Neutrophil (primary cell): ENCODE measurements around the gene HTD2.
"Not testable (repeated sequence)": the region's sequence is repeated elsewhere in the genome, so short reads cannot be mapped to it uniquely, and the experiment has no call there.

Experiments
- H3K27ac ChIP-seq: fragments of 200-600 bp; sonication (generic); 2 replicates; pipeline ENCODE4 v1.5.1; 2016; ENCODE audit warnings: mild to moderate bottlenecking, moderate library complexity
- H3K27me3 ChIP-seq: fragments of 200-600 bp; sonication (generic); 2 replicates; pipeline ENCODE4 v1.6.0; 2016; ENCODE audit warnings: mild to moderate bottlenecking
- H3K36me3 ChIP-seq: fragments of 200-600 bp; sonication (generic); 2 replicates; pipeline ENCODE4 v1.5.1; 2017
- H3K4me1 ChIP-seq, 2 experiments: fragments of 200-600 bp in 1 of 2; sonication (generic) in 1 of 2; 1 replicate in 1 of 2; 2 replicates in 1 of 2; pipeline versions ENCODE4 v1.5.1 to v1.6.1; 2013 to 2016; ENCODE audit warnings: low read depth in 1 of 2, low read length in 1 of 2, mild to moderate bottlenecking in 1 of 2, moderate library complexity in 1 of 2; ENCODE audit not compliant: control insufficient read depth in 1 of 2, insufficient read depth in 1 of 2
- H3K4me3 ChIP-seq, 2 experiments: fragments of 200-600 bp in 1 of 2; sonication (generic) in 1 of 2; 1 replicate in 1 of 2; 2 replicates in 1 of 2; pipeline ENCODE4 v1.5.1; 2013 to 2016; ENCODE audit warnings: low read depth in 1 of 2, low read length in 1 of 2, mild to moderate bottlenecking in 1 of 2, moderate library complexity in 1 of 2
- H3K9me3 ChIP-seq: fragments of 200-600 bp; sonication (generic); 2 replicates; pipeline ENCODE4 v1.5.1; 2016
- TF ChIP-seq, protein P1 (sequence below): fragments of 200-600 bp; sonication (generic); IDR thresholded peaks from 2 replicates; pipeline ENCODE4 v1.5.1; 2016; ENCODE audit warnings: antibody characterized with exemption

Gene HTD2

DNA sequence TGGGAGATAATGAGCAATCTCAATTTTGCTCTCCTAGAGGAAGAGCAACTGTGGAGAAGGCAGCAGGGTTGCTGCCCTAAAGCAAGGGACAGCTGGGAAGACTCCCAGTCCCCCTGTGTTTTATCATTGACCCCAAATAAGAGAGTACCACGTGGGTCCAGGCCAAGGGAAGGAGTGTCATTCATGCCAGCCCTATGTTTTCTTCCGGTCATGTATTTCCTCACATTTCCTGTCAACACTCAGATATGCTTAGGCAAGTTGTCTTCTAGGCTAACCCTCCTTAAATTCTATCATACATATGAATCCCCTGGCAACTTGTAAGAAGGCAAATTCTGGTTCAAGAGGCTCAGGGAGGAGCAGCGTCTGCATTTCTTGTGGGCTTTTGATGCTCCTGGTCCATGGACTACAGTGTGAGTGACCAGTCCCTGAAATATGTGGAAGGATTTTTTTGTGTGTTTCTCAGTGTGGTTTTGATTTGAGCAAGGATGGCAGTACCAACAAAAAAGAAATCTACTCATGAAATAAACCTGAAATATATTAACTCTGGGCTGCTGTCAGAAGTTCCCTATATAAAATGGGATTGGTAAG is 32.2 kb upstream of the HTD2 start:
- H3K27me3 ChIP-seq, result no peaks in the 10 kb centered on the region
- peak overlapping the region; percentile 63 for H3K27ac ChIP-seq
- TF ChIP-seq, protein P1, sequence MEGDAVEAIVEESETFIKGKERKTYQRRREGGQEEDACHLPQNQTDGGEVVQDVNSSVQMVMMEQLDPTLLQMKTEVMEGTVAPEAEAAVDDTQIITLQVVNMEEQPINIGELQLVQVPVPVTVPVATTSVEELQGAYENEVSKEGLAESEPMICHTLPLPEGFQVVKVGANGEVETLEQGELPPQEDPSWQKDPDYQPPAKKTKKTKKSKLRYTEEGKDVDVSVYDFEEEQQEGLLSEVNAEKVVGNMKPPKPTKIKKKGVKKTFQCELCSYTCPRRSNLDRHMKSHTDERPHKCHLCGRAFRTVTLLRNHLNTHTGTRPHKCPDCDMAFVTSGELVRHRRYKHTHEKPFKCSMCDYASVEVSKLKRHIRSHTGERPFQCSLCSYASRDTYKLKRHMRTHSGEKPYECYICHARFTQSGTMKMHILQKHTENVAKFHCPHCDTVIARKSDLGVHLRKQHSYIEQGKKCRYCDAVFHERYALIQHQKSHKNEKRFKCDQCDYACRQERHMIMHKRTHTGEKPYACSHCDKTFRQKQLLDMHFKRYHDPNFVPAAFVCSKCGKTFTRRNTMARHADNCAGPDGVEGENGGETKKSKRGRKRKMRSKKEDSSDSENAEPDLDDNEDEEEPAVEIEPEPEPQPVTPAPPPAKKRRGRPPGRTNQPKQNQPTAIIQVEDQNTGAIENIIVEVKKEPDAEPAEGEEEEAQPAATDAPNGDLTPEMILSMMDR, result no peak
- peaks cover 6 to 13% of the 10 kb centered on the region in 2 experiments for H3K4me1 ChIP-seq
- H3K4me3 ChIP-seq, result no peak overlapping the region
- no peaks in the 10 kb centered on the region for H3K36me3 ChIP-seq
- H3K9me3 ChIP-seq, result no peaks in the 10 kb centered on the region

DNA sequence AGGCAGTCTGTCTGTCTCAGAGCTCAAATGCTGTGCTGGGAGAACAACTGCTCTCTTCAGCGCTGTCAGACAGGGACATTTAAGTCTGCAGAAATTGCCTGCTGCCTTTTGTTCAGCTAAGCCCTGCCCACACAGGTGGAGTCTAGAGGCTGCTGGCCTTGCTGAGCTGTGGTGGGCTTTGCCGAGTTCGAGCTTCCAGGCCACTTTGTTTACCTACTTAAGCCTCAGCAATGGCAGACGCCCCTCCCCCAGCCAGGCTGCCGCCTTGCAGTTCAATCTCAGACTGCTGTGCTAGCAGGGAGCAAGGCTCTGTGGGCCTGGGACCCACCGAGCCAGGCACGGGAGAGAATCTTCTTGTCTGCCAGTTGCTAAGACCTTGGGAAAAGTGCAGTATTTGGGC is 25.3 kb upstream of the HTD2 start:
- H3K4me1 ChIP-seq, result no peaks in the 10 kb centered on the region
- no peak overlapping the region for H3K27ac ChIP-seq
- TF ChIP-seq, protein P1, result no peak
- H3K36me3 ChIP-seq, result no peaks in the 10 kb centered on the region
- no peaks in the 10 kb centered on the region for H3K9me3 ChIP-seq
- no peak overlapping the region for H3K4me3 ChIP-seq
- no peaks in the 10 kb centered on the region for H3K27me3 ChIP-seq

DNA sequence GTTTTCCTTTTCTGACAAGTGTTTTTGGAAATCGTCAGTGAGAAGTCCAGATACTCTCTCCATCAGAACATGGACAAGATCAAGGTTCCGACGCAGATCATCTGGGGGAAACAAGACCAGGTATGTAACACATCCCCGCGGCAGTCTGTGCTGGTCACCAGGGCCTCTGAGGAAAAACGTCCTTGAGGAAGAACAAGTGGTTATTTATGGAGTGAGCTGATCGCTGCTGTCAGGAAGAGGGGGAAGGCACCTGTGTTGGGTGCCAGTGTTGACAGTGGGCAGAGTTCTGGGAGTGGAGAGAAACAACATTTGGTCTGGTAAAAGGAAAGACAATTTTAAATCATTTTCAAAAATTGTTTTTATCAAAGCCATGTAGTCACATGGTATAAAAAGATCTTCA is 21.0 kb upstream of the HTD2 start:
- Histone ChIP-seq H3K4me3 (no peak overlapping the region), H3K4me1 (no peaks in the 10 kb centered on the region), H3K27me3 (no peaks in the 10 kb centered on the region), H3K36me3 (no peaks in the 10 kb centered on the region), H3K9me3 (no peaks in the 10 kb centered on the region), H3K27ac (no peak overlapping the region)
- TF ChIP-seq, protein P1, result no peak

DNA sequence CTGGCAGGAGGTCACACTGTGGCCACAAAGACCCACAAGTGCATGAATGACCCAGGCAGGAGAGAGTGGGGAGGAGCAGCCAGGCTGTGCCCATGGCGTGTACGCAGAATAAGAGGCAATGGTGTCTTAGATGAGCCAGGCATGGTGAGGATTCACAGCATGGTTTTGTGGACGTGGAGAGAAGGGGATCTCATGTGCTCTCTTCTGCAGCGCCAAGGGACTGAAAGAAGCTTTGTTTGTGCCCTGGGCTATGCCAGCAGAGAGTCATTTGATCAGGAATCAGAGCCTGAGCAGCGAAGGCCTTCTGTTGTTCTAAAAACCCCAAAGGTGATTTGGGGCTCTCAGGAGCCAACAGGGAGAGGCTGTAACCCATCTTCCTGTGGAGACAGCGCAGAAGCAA is 19.0 kb upstream of the HTD2 start:
- no peaks in the 10 kb centered on the region for H3K36me3 ChIP-seq
- TF ChIP-seq, protein P1, result no peak
- H3K9me3 ChIP-seq, result no peaks in the 10 kb centered on the region
- no peak overlapping the region for H3K27ac ChIP-seq
- H3K4me1 ChIP-seq, result no peaks in the 10 kb centered on the region
- H3K4me3 ChIP-seq, result no peak overlapping the region
- H3K27me3 ChIP-seq, result no peaks in the 10 kb centered on the region

DNA sequence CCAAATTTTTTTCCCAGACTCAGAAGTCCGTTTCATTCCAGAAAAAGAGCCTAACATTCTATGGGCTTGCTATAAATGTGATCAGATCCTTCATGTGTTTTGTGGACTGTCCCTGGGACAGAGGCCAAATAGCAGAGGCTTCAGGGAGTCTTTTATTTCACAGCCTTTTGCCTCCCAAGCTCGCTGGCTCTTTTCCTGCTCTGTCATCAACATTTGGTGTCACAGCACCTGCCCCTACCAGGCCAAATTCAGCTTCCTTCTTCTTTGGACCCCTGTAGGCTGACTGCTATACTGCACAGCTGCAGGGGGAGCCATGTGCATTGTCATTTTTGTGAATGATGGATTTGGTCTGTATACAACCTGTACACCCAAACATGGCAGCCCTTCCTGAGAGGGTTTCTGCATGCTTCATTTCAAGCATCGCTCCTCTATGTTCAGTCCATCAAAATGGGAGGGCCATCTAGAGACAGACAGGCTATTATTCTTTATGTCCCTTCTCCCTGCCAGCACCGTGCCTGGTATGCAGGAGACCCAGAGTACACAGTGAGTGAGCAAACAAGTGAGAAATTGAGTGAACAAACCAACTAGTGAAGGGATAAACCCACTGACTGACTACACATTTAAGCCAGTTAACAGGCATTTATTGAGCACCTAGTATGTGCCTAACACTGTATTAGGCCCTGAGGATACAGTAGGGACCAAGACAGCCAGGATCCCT is 18.1 kb upstream of the HTD2 start:
- no peaks in the 10 kb centered on the region for H3K4me1 ChIP-seq
- no peaks in the 10 kb centered on the region for H3K36me3 ChIP-seq
- TF ChIP-seq, protein P1, result no peak
- no peak overlapping the region for H3K4me3 ChIP-seq
- no peaks in the 10 kb centered on the region for H3K27me3 ChIP-seq
- H3K9me3 ChIP-seq, result no peaks in the 10 kb centered on the region
- no peak overlapping the region for H3K27ac ChIP-seq

DNA sequence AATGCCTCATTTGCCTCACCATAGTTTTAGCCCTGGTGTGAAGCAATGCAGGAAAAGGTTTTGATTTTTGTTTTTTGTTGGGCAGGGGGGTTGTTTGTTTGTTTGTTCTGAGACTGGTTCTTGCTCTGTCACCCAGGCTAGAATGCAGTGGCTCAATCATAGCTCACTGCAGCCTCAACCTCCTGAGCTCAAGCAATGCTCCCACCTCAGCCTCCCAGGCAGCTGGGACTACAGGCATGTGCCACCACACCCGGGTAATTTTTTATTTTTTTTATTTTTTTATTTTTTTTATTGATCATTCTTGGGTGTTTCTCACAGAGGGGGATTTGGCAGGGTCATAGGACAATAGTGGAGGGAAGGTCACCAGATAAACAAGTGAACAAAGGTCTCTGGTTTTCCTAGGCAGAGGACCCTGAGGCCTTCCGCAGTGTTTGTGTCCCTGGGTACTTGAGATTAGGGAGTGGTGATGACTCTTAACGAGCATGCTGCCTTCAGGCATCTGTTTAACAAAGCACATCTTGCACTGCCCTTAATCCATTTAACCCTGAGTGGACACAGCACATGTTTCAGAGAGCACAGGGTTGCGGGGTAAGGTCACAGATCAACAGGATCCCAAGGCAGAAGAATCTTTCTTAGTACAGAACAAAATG is 17.2 kb upstream of the HTD2 start:
- not testable (repeated sequence) for H3K4me3 ChIP-seq, H3K27me3 ChIP-seq, H3K36me3 ChIP-seq, H3K27ac ChIP-seq, H3K9me3 ChIP-seq, H3K4me1 ChIP-seq

DNA sequence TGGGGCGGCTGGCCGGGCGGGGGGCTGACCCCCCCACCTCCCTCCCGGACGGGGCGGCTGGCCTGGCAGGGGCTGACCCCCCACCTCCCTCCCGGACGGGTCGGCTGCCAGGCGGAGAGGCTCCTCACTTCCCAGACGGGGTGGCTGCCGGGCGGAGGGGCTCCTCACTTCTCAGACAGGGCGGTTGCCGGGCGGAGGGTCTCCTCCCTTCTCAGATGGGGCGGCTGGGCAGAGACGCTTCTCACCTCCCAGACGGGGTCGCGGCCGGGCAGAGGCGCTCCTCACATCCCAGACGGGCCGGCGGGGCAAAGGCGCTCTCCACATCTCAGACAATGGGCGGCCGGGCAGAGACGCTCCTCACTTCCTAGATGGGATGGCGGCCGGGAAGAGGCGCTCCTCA is 15.9 kb upstream of the HTD2 start:
- not testable (repeated sequence) for H3K9me3 ChIP-seq, H3K27ac ChIP-seq, H3K4me3 ChIP-seq, H3K27me3 ChIP-seq, H3K4me1 ChIP-seq, H3K36me3 ChIP-seq
